HepG2 (cell line): ENCODE measurements around the gene DNAJB2. TPM values are rescaled to one million over a fixed set of nuclear protein-coding genes. Genes with fewer than 3 reads are reported as not detected.

Experiments used
- BCLAF1 ChIP-seq: fragments of 450-650 bp; IDR thresholded peaks from 2 replicates; pipeline ENCODE4 v1.6.1; 2017; ENCODE audit warnings: mild to moderate bottlenecking
- CREM ChIP-seq, 2 experiments: sonication (generic) in 1 of 2; formaldehyde crosslinking in 1 of 2; IDR thresholded peaks; 2 replicates each; pipeline versions ENCODE4 v1.4.0 to v1.6.1; 2016 to 2020; ENCODE audit warnings: antibody characterized with exemption in 1 of 2, mild to moderate bottlenecking in 1 of 2, missing genetic modification reagents in 1 of 2
- FOXA3 ChIP-seq: IDR thresholded peaks from 2 replicates; pipeline ENCODE4 v1.6.1; 2016; ENCODE audit warnings: missing genetic modification reagents, missing compliant biosample characterization
- GABPA ChIP-seq, 2 experiments: IDR thresholded peaks; 2 replicates each; pipeline ENCODE4 v1.6.1; 2011 to 2016; ENCODE audit warnings: low read depth in 2 of 2, low read length in 1 of 2, missing biosample characterization in 1 of 2, missing genetic modification characterization in 1 of 2
- KDM5A ChIP-seq: fragments of 200-600 bp; sonication (generic); IDR thresholded peaks from 2 replicates; pipeline ENCODE4 v1.7.0; 2018; ENCODE audit warnings: antibody characterized with exemption, mild to moderate bottlenecking, low read length, borderline replicate concordance
- MLXIP ChIP-seq: sonication (generic); formaldehyde crosslinking; IDR thresholded peaks from 2 replicates; pipeline ENCODE4 v1.9.0; 2021; ENCODE audit warnings: missing genetic modification reagents, borderline replicate concordance
- PAX8 ChIP-seq: sonication (generic); formaldehyde crosslinking; IDR thresholded peaks from 2 replicates; pipeline ENCODE4 v1.8.0; 2022; ENCODE audit warnings: mild to moderate bottlenecking, missing genetic modification reagents, borderline replicate concordance
- SALL1 ChIP-seq: sonication (generic); formaldehyde crosslinking; IDR thresholded peaks from 2 replicates; pipeline ENCODE4 v1.8.0; 2022; ENCODE audit warnings: mild to moderate bottlenecking, missing genetic modification reagents
- SETDB1 ChIP-seq: sonication (generic); formaldehyde crosslinking; IDR thresholded peaks from 2 replicates; pipeline ENCODE4 v1.5.1; 2020; ENCODE audit warnings: missing genetic modification reagents, mild to moderate bottlenecking, borderline replicate concordance
- SIN3B ChIP-seq: fragments of 150-350 bp; IDR thresholded peaks from 2 replicates; pipeline ENCODE4 v1.6.1; 2014; ENCODE audit warnings: low read length
- SP5 ChIP-seq: IDR thresholded peaks from 2 replicates; pipeline ENCODE4 v1.6.1; 2016; ENCODE audit warnings: low read depth, borderline replicate concordance
- TARDBP ChIP-seq: sonication (generic); formaldehyde crosslinking; IDR thresholded peaks from 2 replicates; pipeline ENCODE4 v1.8.0; 2022; ENCODE audit warnings: mild to moderate bottlenecking, missing genetic modification reagents
- TFAP4 ChIP-seq: sonication (generic); IDR thresholded peaks from 2 replicates; pipeline ENCODE4 v1.6.1; 2016; ENCODE audit warnings: low read depth, borderline replicate concordance
- ZBTB8A ChIP-seq: sonication (generic); formaldehyde crosslinking; IDR thresholded peaks from 2 replicates; pipeline ENCODE4 v1.4.0; 2020; ENCODE audit warnings: mild to moderate bottlenecking, low read depth, missing genetic modification reagents, borderline replicate concordance
- ZFP82 ChIP-seq: sonication (generic); formaldehyde crosslinking; IDR thresholded peaks from 2 replicates; pipeline ENCODE4 v1.5.1; 2020; ENCODE audit warnings: mild to moderate bottlenecking, missing genetic modification reagents, borderline replicate concordance
- ZMAT5 ChIP-seq: sonication (generic); formaldehyde crosslinking; IDR thresholded peaks from 2 replicates; pipeline ENCODE4 v1.5.0; 2020; ENCODE audit warnings: mild to moderate bottlenecking, low read depth, missing genetic modification reagents, borderline replicate concordance
- ZMYM2 ChIP-seq: sonication (generic); formaldehyde crosslinking; IDR thresholded peaks from 2 replicates; pipeline ENCODE4 v1.8.0; 2022; ENCODE audit warnings: mild to moderate bottlenecking, missing genetic modification reagents
- ZNF383 ChIP-seq: sonication (generic); formaldehyde crosslinking; IDR thresholded peaks from 2 replicates; pipeline ENCODE4 v1.4.0; 2020; ENCODE audit warnings: missing genetic modification reagents, mild to moderate bottlenecking, borderline replicate concordance
- ZNF75D ChIP-seq: sonication (generic); formaldehyde crosslinking; IDR thresholded peaks from 2 replicates; pipeline ENCODE4 v1.8.1; 2023; ENCODE audit warnings: missing genetic modification reagents, mild to moderate bottlenecking, borderline replicate concordance
- ZSCAN30 ChIP-seq: sonication (generic); formaldehyde crosslinking; IDR thresholded peaks from 2 replicates; pipeline ENCODE4 v1.5.0; 2020; ENCODE audit warnings: mild to moderate bottlenecking, missing genetic modification reagents
- polyA plus RNA-seq, 8 experiments: library from polyadenylated mRNA; depleted of rRNA in 3 of 8; stranded (reverse) in 7 of 8; unstranded in 1 of 8; fragments of >200 nt; fragmentation: Illumina TruSeq in 4 of 8; extraction: Trizol in 4 of 8; gene quantifications; 2 replicates each; pipeline versions ENCODE4 v1.2.1 to v1.2.3, GENCODE V29; 2011 to 2016; ENCODE audit warnings: low read depth in 4 of 8, missing spikeins in 1 of 8, mixed read lengths in 1 of 8; ENCODE audit not compliant: insufficient read depth in 1 of 8
- total RNA-seq, 5 experiments: library from RNA; depleted of rRNA; stranded (reverse); fragments of >200 nt; fragmentation: Illumina TruSeq; extraction: Trizol; gene quantifications; 2 replicates each; pipeline ENCODE4 v1.2.3, GENCODE V29; 2016; ENCODE audit warnings: low read depth in 1 of 5

The DNAJB2 gene
- total and polyA plus RNA-seq, 2 of the 13 experiments (the other 11 are each of a cell fraction or from before 2014, with no cell fraction given) = 21.3 to 31.1 TPM

GRCh38 chr2:219277703-219278654, 1.2 kb upstream of the DNAJB2 start (continued):
- TF ChIP-seq PAX8 (CRISPR knock-in tag) (no peak), ZSCAN30 (no peak), SALL1 (peak; percentile 76; the same call in 1 of the 2 replicates), ZNF75D (no peak), ZBTB8A (no peak), GABPA (IDR thresholded peaks at IDR 0.05; ENCODE audit: low read depth, low read length) (no peak), GABPA (CRISPR knock-in tag; IDR thresholded peaks at IDR 0.05; ENCODE audit: low read depth) (peak; percentile 37; the same call in 1 of the 2 replicates), ZMAT5 (CRISPR knock-in tag) (no peak), CREM (IDR thresholded peaks at IDR 0.05) (peak; percentile 19; the same call in 1 of the 2 replicates), CREM (CRISPR knock-in tag; IDR thresholded peaks at IDR 0.05) (no peak), ZMYM2 (CRISPR knock-in tag) (no peak), KDM5A (no peak), BCLAF1 (no peak), MLXIP (no peak), TARDBP (CRISPR knock-in tag) (no peak), SETDB1 (CRISPR knock-in tag) (no peak), SP5 (CRISPR knock-in tag) (no peak), TFAP4 (no peak), ZFP82 (CRISPR knock-in tag) (no peak), SIN3B (no peak), FOXA3 (peak; percentile 40; the same call in 1 of the 2 replicates), ZNF383 (CRISPR knock-in tag) (0 out of 2 replicates have a peak, but pooled peaks have one; percentile 30)
